Astrocyte (in vitro differentiated cells and primary cell): ENCODE measurements around the gene LGI1. TPM values are rescaled to one million over a fixed set of nuclear protein-coding genes. Genes with fewer than 3 reads are reported as not detected.

Experiments used
- DNase-seq: peaks from one replicate; pipeline ENCODE4 v3.0.0-alpha.2; 2010; ENCODE audit warnings: low read depth
- FAIRE-seq: peaks from 2 replicates; lab custom pipeline; 2011; peaks lifted over from hg19 to GRCh38; lab: Jason Lieb, UNC
- H2AFZ ChIP-seq: 2 replicates; pipeline ENCODE4 v1.6.0; 2012; ENCODE audit warnings: low read depth, low read length, inconsistent platforms
- H3K27ac ChIP-seq: 2 replicates; pipeline ENCODE4 v1.5.1; 2011; ENCODE audit warnings: low read depth, low read length, inconsistent platforms
- H3K27me3 ChIP-seq: 2 replicates; pipeline ENCODE4 v1.6.0; 2011; ENCODE audit warnings: low read length, inconsistent platforms; ENCODE audit not compliant: insufficient read depth
- H3K36me3 ChIP-seq: 2 replicates; pipeline ENCODE4 v1.5.1; 2011; ENCODE audit warnings: low read length, inconsistent platforms; ENCODE audit not compliant: insufficient read depth
- H3K4me1 ChIP-seq: 2 replicates; pipeline ENCODE4 v1.5.1; 2011; ENCODE audit warnings: low read length, inconsistent platforms; ENCODE audit not compliant: insufficient read depth
- H3K4me2 ChIP-seq: 2 replicates; pipeline ENCODE4 v1.6.0; 2012; ENCODE audit warnings: low read length, inconsistent platforms
- H3K4me3 ChIP-seq: 2 replicates; pipeline ENCODE4 v1.5.1; 2011; ENCODE audit warnings: low read depth, mild to moderate bottlenecking, low read length, inconsistent platforms; ENCODE audit not compliant: insufficient read depth
- H3K79me2 ChIP-seq: 2 replicates; pipeline ENCODE4 v1.6.0; 2012; ENCODE audit warnings: mild to moderate bottlenecking, low read length, inconsistent platforms; ENCODE audit not compliant: insufficient read depth
- H3K9ac ChIP-seq: 2 replicates; pipeline ENCODE4 v1.6.0; 2012; ENCODE audit warnings: mild to moderate bottlenecking, low read length, inconsistent platforms
- H3K9me3 ChIP-seq: 2 replicates; pipeline ENCODE4 v1.5.1; 2012; ENCODE audit warnings: low read depth, mild to moderate bottlenecking, low read length, inconsistent platforms; ENCODE audit not compliant: insufficient read depth
- H4K20me1 ChIP-seq: 2 replicates; pipeline ENCODE4 v1.6.0; 2012; ENCODE audit warnings: low read length, inconsistent platforms; ENCODE audit not compliant: insufficient read depth
- H3K27ac Mint-ChIP-seq: one replicate; pipeline ENCODE4 v1.8.0; 2021; ENCODE audit warnings: mild to moderate bottlenecking, mixed read lengths; ENCODE audit not compliant: unreplicated experiment
- H3K27me3 Mint-ChIP-seq: one replicate; pipeline ENCODE4 v1.8.0; 2021; ENCODE audit warnings: low read depth, mixed read lengths; ENCODE audit not compliant: unreplicated experiment
- H3K36me3 Mint-ChIP-seq: one replicate; pipeline ENCODE4 v1.8.0; 2021; ENCODE audit warnings: low read depth, mixed read lengths; ENCODE audit not compliant: unreplicated experiment
- H3K4me1 Mint-ChIP-seq: one replicate; pipeline ENCODE4 v1.8.0; 2021; ENCODE audit warnings: low read depth, mixed read lengths; ENCODE audit not compliant: unreplicated experiment
- H3K4me3 Mint-ChIP-seq: one replicate; pipeline ENCODE4 v1.8.0; 2021; ENCODE audit warnings: mild to moderate bottlenecking, moderate library complexity, mixed read lengths; ENCODE audit not compliant: unreplicated experiment
- H3K9me3 Mint-ChIP-seq: one replicate; pipeline ENCODE4 v1.8.0; 2021; ENCODE audit warnings: mild to moderate bottlenecking, mixed read lengths; ENCODE audit not compliant: unreplicated experiment
- EZH2 ChIP-seq: IDR thresholded peaks from 2 replicates; pipeline ENCODE4 v1.6.1; 2012; ENCODE audit warnings: mild to moderate bottlenecking, low read length, inconsistent platforms; ENCODE audit not compliant: insufficient read depth
- total RNA-seq: library from RNA; stranded (reverse); gene quantifications from 2 replicates; pipeline ENCODE4 v1.2.1, GENCODE V29; 2021
- TF ChIP-seq, protein P1 (sequence below): IDR thresholded peaks from 2 replicates; pipeline ENCODE4 v1.5.1; 2011; ENCODE audit warnings: low read depth, mild to moderate bottlenecking, inconsistent platforms, low read length, moderate library complexity; ENCODE audit not compliant: insufficient read depth

Gene LGI1
- total RNA-seq, 1 donor from 2014 or later: 2.0 TPM

DNA sequence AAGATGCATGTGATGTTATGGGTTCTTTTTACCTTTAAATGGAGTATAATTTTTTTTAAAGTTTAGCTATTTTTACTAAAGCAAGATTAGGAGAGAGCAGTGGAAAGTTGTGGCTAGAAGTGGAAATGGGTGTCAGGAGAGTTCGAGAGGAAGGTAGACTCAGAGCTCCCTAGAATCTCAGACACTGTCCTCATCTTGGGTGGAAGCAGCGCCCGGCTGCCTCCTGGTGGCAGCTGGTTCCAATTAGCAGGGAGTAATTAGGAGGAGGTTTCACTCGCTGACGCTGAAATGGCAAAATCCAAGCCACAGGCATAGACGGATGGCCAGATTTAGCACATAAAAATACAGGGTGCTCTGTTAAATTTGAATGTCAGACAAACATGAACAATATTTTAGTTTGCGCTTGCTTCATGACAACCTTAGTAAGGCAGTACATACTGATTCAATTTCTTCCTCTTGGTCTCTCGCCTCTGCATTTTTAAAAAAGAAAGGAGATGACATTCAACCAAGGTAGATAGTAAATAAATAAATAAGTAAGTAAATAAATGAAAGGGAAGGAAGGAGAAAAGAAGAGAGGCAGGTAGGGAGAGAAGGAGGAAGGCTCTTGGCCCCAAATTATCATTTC, 58.5 kb downstream of the LGI1 start:
- Histone ChIP-seq H3K27me3 (peaks cover 4% of the 10 kb centered on the region), H3K27ac (no peak overlapping the region), H3K79me2 (no peaks in the 10 kb centered on the region), H3K4me2 (peak overlapping the region; percentile 63), H3K9ac (no peak overlapping the region), H4K20me1 (no peaks in the 10 kb centered on the region), H3K36me3 (no peaks in the 10 kb centered on the region), H3K4me3 (no peak overlapping the region), H2AFZ (peak overlapping the region; percentile 46), H3K4me1 (peaks cover 27% of the 10 kb centered on the region), H3K9me3 (no peaks in the 10 kb centered on the region)
- peak; percentile 39 for FAIRE-seq
- Mint-ChIP-seq H3K4me3 (no peak overlapping the region), H3K27me3 (peaks cover 15% of the 10 kb centered on the region), H3K9me3 (no peaks in the 10 kb centered on the region), H3K4me1 (peaks cover 5% of the 10 kb centered on the region), H3K36me3 (no peaks in the 10 kb centered on the region), H3K27ac (no peak overlapping the region)
- TF ChIP-seq, protein P1, sequence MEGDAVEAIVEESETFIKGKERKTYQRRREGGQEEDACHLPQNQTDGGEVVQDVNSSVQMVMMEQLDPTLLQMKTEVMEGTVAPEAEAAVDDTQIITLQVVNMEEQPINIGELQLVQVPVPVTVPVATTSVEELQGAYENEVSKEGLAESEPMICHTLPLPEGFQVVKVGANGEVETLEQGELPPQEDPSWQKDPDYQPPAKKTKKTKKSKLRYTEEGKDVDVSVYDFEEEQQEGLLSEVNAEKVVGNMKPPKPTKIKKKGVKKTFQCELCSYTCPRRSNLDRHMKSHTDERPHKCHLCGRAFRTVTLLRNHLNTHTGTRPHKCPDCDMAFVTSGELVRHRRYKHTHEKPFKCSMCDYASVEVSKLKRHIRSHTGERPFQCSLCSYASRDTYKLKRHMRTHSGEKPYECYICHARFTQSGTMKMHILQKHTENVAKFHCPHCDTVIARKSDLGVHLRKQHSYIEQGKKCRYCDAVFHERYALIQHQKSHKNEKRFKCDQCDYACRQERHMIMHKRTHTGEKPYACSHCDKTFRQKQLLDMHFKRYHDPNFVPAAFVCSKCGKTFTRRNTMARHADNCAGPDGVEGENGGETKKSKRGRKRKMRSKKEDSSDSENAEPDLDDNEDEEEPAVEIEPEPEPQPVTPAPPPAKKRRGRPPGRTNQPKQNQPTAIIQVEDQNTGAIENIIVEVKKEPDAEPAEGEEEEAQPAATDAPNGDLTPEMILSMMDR: peak; percentile 69
- no peak for TF ChIP-seq EZH2
- peak; percentile 45 for DNase-seq

DNA sequence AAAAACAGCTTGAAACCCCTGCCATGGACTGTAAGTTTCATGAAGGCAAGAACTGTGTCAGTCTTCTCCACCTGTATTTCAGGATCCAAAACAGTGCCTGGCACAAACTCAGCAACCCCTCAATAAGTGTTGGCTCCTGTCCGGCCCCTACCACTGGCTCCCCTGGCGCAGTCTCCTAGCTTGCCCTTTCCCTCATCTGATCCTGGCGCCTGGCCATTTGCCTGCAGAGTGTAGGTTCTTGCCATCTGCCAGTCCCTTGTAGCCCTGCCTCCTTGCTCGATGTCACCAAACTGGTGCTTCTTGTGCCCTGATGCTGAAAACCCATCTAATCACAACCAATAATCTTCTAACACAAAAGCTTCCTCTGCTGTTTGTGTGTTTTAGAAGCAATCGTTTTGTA, 60.4 kb downstream of the LGI1 start:
- FAIRE-seq: no peak

More for the DNA sequence above, 60.4 kb downstream of the LGI1 start:
- Mint-ChIP-seq H3K4me3 (no peak overlapping the region), H3K4me1 (peaks cover 5% of the 10 kb centered on the region), H3K9me3 (no peaks in the 10 kb centered on the region), H3K36me3 (no peaks in the 10 kb centered on the region), H3K27me3 (peaks cover 15% of the 10 kb centered on the region), H3K27ac (no peak overlapping the region)
- Histone ChIP-seq H3K4me2 (no peak overlapping the region), H3K36me3 (no peaks in the 10 kb centered on the region), H3K9ac (no peak overlapping the region), H3K27ac (no peak overlapping the region), H3K79me2 (no peaks in the 10 kb centered on the region), H4K20me1 (no peaks in the 10 kb centered on the region), H3K9me3 (no peaks in the 10 kb centered on the region), H2AFZ (no peak overlapping the region), H3K27me3 (peaks cover 4% of the 10 kb centered on the region), H3K4me3 (no peak overlapping the region), H3K4me1 (peaks cover 27% of the 10 kb centered on the region)
- TF ChIP-seq, protein P1: no peak
- TF ChIP-seq EZH2: no peak
- no peak for DNase-seq
